ENCODE results near the gene TSC22D3.
"Not testable (repeated sequence)": the region's sequence is repeated elsewhere in the genome, so short reads cannot be mapped to it uniquely, and the experiment has no call there.

The TSC22D3 gene

GRCh38 chrX:107682256-107682655 is 93.3 kb downstream of the TSC22D3 start:
- no peak for DNase-seq (ENCODE audit: low spot score)

- DNase-seq (ENCODE audit: low spot score): peak; percentile 50
Observed at GRCh38 chrX:107678957-107679740, 96.4 kb downstream of the TSC22D3 start.

- DNase-seq (ENCODE audit: low spot score): no peak
Observed at GRCh38 chrX:107677909-107678308, 97.7 kb downstream of the TSC22D3 start.

GRCh38 chrX:107677501-107677901 is 98.1 kb downstream of the TSC22D3 start:
- DNase-seq (ENCODE audit: low spot score): no peak

GRCh38 chrX:107676559-107677378 is 98.8 kb downstream of the TSC22D3 start:
- peak; percentile 77 for DNase-seq (ENCODE audit: low spot score)

GRCh38 chrX:107675823-107676555 is 99.6 kb downstream of the TSC22D3 start:
- DNase-seq (ENCODE audit: low spot score): peak; percentile 13

GRCh38 chrX:107675365-107675654 is 100.3 kb downstream of the TSC22D3 start:
- DNase-seq (ENCODE audit: low spot score): no peak

- DNase-seq (ENCODE audit: low spot score): peak; percentile 11
Observed at GRCh38 chrX:107674480-107675364, 100.9 kb downstream of the TSC22D3 start.

- peak; percentile 9 for DNase-seq (ENCODE audit: low spot score)
Observed at GRCh38 chrX:107673933-107674479, 101.6 kb downstream of the TSC22D3 start.

GRCh38 chrX:107673431-107673830 is 102.2 kb downstream of the TSC22D3 start:
- no peak for DNase-seq (ENCODE audit: low spot score)

- DNase-seq (ENCODE audit: low spot score): peak; percentile 65
Observed at GRCh38 chrX:107672955-107673378, 102.6 kb downstream of the TSC22D3 start.

GRCh38 chrX:107671256-107671655 is 104.3 kb downstream of the TSC22D3 start:
- DNase-seq (ENCODE audit: low spot score): not testable (repeated sequence)

- DNase-seq (ENCODE audit: low spot score): no peak
Observed at GRCh38 chrX:107669885-107670628, 105.5 kb downstream of the TSC22D3 start.

GRCh38 chrX:107669261-107669660 is 106.3 kb downstream of the TSC22D3 start:
- no peak for DNase-seq (ENCODE audit: low spot score)

GRCh38 chrX:107668710-107669109 is 106.9 kb downstream of the TSC22D3 start:
- not testable (repeated sequence) for DNase-seq (ENCODE audit: low spot score)

GRCh38 chrX:107667426-107667825 is 108.2 kb downstream of the TSC22D3 start:
- DNase-seq (ENCODE audit: low spot score): no peak

GRCh38 chrX:107666931-107667330 is 108.7 kb downstream of the TSC22D3 start:
- DNase-seq (ENCODE audit: low spot score): no peak

Measured in GM03348 (cell line).